HG03469 (cell line): ENCODE measurements around the gene SOX6.
"Not testable (repeated sequence)": the region's sequence is repeated elsewhere in the genome, so short reads cannot be mapped to it uniquely, and the experiment has no call there.

Experiments
- ATAC-seq: cut with Tn5 transposase; IDR thresholded peaks from one replicate; pipeline ENCODE4 v1.9.1; 2021; ENCODE audit warnings: mild to moderate bottlenecking, moderate library complexity, moderate number of reproducible peaks; ENCODE audit not compliant: unreplicated experiment

Gene SOX6

GRCh38 chr11:16157327-16157726 is 199.0 kb downstream of the SOX6 start:
- ATAC-seq = no peak

- ATAC-seq = no peak
Observed at GRCh38 chr11:16155448-16155847, 200.9 kb downstream of the SOX6 start.

GRCh38 chr11:16154715-16155396 is 201.5 kb downstream of the SOX6 start:
- ATAC-seq = no peak

GRCh38 chr11:16153951-16154350 is 202.4 kb downstream of the SOX6 start:
- ATAC-seq = no peak

- ATAC-seq = no peak
Observed at GRCh38 chr11:16151138-16151537, 205.2 kb downstream of the SOX6 start.

GRCh38 chr11:16149476-16149875 is 206.9 kb downstream of the SOX6 start:
- ATAC-seq = no peak

GRCh38 chr11:16148301-16148931 is 207.9 kb downstream of the SOX6 start:
- ATAC-seq = no peak

- not testable (repeated sequence) for ATAC-seq
Observed at GRCh38 chr11:16146980-16147379, 209.4 kb downstream of the SOX6 start.

GRCh38 chr11:16141614-16142013 is 214.7 kb downstream of the SOX6 start:
- ATAC-seq = not testable (repeated sequence)

- ATAC-seq = not testable (repeated sequence)
Observed at GRCh38 chr11:16141162-16141561, 215.2 kb downstream of the SOX6 start.

- ATAC-seq = no peak
Observed at GRCh38 chr11:16136792-16137390, 219.5 kb downstream of the SOX6 start.

- no peak for ATAC-seq
Observed at GRCh38 chr11:16133867-16134266, 222.5 kb downstream of the SOX6 start.

- ATAC-seq = no peak
Observed at GRCh38 chr11:16127732-16128131, 228.6 kb downstream of the SOX6 start.

- no peak for ATAC-seq
Observed at GRCh38 chr11:16126362-16126761, 230.0 kb downstream of the SOX6 start.

GRCh38 chr11:16125796-16126195 is 230.6 kb downstream of the SOX6 start:
- ATAC-seq = no peak

- no peak for ATAC-seq
Observed at GRCh38 chr11:16124390-16124789, 232.0 kb downstream of the SOX6 start.

- ATAC-seq = no peak
Observed at GRCh38 chr11:16121853-16122252, 234.5 kb downstream of the SOX6 start.

- ATAC-seq = no peak
Observed at GRCh38 chr11:16120008-16120407, 236.3 kb downstream of the SOX6 start.

GRCh38 chr11:16117989-16118756 is 238.2 kb downstream of the SOX6 start:
- ATAC-seq = no peak

- ATAC-seq = no peak
Observed at GRCh38 chr11:16114978-16115871, 241.1 kb downstream of the SOX6 start.
